ENCODE data around the gene MTR.

Gene MTR

GRCh38 chr1:236779312-236779711 lies 15.8 kb upstream of the MTR start:
- no peak for DNase-seq

GRCh38 chr1:236785477-236785876 lies 9.6 kb upstream of the MTR start:
- DNase-seq: no peak

GRCh38 chr1:236786453-236786852 lies 8.6 kb upstream of the MTR start:
- DNase-seq: no peak

- DNase-seq: no peak
Measured at GRCh38 chr1:236794585-236795034, 482 bp upstream of the MTR start.

GRCh38 chr1:236795757-236796667 lies 920 bp downstream of the MTR start:
- no peak for DNase-seq

GRCh38 chr1:236799001-236799400 lies 3.9 kb downstream of the MTR start:
- no peak for DNase-seq

GRCh38 chr1:236800002-236800620 lies 5.0 kb downstream of the MTR start:
- DNase-seq: no peak

- DNase-seq: no peak
Measured at GRCh38 chr1:236800623-236801022, 5.5 kb downstream of the MTR start.

GRCh38 chr1:236802264-236802663 lies 7.2 kb downstream of the MTR start:
- no peak for DNase-seq

GRCh38 chr1:236806634-236807033 lies 11.5 kb downstream of the MTR start:
- DNase-seq: no peak

- DNase-seq: no peak
Measured at GRCh38 chr1:236808005-236808404, 12.9 kb downstream of the MTR start.

- no peak for DNase-seq
Measured at GRCh38 chr1:236808564-236809130, 13.6 kb downstream of the MTR start.

- no peak for DNase-seq
Measured at GRCh38 chr1:236809148-236809547, 14.1 kb downstream of the MTR start.

GRCh38 chr1:236810018-236810417 lies 14.9 kb downstream of the MTR start:
- no peak for DNase-seq

- DNase-seq: no peak
Measured at GRCh38 chr1:236812334-236813030, 17.4 kb downstream of the MTR start.

GRCh38 chr1:236815941-236816340 lies 20.8 kb downstream of the MTR start:
- DNase-seq: no peak

GRCh38 chr1:236819856-236820255 lies 24.8 kb downstream of the MTR start:
- DNase-seq: no peak

GRCh38 chr1:236821091-236821627 lies 26.1 kb downstream of the MTR start:
- no peak for DNase-seq

GRCh38 chr1:236823559-236823958 lies 28.5 kb downstream of the MTR start:
- DNase-seq: no peak

GRCh38 chr1:236829085-236829484 lies 34.0 kb downstream of the MTR start:
- DNase-seq: no peak

- no peak for DNase-seq
Measured at GRCh38 chr1:236830116-236830515, 35.0 kb downstream of the MTR start.

- DNase-seq: no peak
Measured at GRCh38 chr1:236830560-236830959, 35.5 kb downstream of the MTR start.

- no peak for DNase-seq
Measured at GRCh38 chr1:236833575-236833974, 38.5 kb downstream of the MTR start.

All from activated gamma-delta T cell treated with Interleukin-2 at 50 U/mL for 16 hours (primary cell).